Parathyroid adenoma (tissue), 2 donors: ENCODE results near the gene GPN1.
"Not testable (repeated sequence)": the region's sequence is repeated elsewhere in the genome, so short reads cannot be mapped to it uniquely, and the experiment has no call there.

ENCODE experiments used
- H2AFZ ChIP-seq: fragments of 300-600 bp; sonication (generic); one replicate; pipeline ENCODE4 v1.7.0; 2017; ENCODE audit warnings: antibody characterized with exemption, mild to moderate bottlenecking
- H3K27ac ChIP-seq: fragments of 300-600 bp; sonication (generic); one replicate; pipeline ENCODE4 v1.7.0; 2017
- H3K27me3 ChIP-seq: fragments of 300-600 bp; sonication (generic); one replicate; pipeline ENCODE4 v1.7.0; 2017; ENCODE audit warnings: low read length; ENCODE audit not compliant: control insufficient read depth, insufficient read depth
- H3K36me3 ChIP-seq: fragments of 300-600 bp; sonication (generic); one replicate; pipeline ENCODE4 v1.7.0; 2017; ENCODE audit warnings: low read length; ENCODE audit not compliant: control insufficient read depth, insufficient read depth
- H3K4me1 ChIP-seq: fragments of 300-600 bp; sonication (generic); one replicate; pipeline ENCODE4 v1.7.0; 2017; ENCODE audit warnings: control low read depth
- H3K4me2 ChIP-seq: fragments of 300-600 bp; sonication (generic); one replicate; pipeline ENCODE4 v1.7.0; 2017; ENCODE audit warnings: low read length
- H3K4me3 ChIP-seq: fragments of 300-600 bp; sonication (generic); one replicate; pipeline ENCODE4 v1.7.0; 2017; ENCODE audit warnings: low read depth, low read length
- H3K79me2 ChIP-seq: fragments of 300-600 bp; sonication (generic); one replicate; pipeline ENCODE4 v1.7.0; 2017; ENCODE audit warnings: control low read depth
- H3K9ac ChIP-seq: fragments of 300-600 bp; sonication (generic); one replicate; pipeline ENCODE4 v1.7.0; 2017; ENCODE audit warnings: mild to moderate bottlenecking
- H3K9me3 ChIP-seq: fragments of 300-600 bp; sonication (generic); one replicate; pipeline ENCODE4 v1.7.0; 2017; ENCODE audit warnings: low read length; ENCODE audit not compliant: control insufficient read depth
- TF ChIP-seq, protein P1 (sequence below): fragments of 300-600 bp; sonication (generic); IDR thresholded peaks from one replicate; pipeline ENCODE4 v1.7.0; 2017; ENCODE audit warnings: antibody characterized with exemption, mild to moderate bottlenecking
- donor health status: primary hyperparathyroidism.

GPN1 gene

DNA sequence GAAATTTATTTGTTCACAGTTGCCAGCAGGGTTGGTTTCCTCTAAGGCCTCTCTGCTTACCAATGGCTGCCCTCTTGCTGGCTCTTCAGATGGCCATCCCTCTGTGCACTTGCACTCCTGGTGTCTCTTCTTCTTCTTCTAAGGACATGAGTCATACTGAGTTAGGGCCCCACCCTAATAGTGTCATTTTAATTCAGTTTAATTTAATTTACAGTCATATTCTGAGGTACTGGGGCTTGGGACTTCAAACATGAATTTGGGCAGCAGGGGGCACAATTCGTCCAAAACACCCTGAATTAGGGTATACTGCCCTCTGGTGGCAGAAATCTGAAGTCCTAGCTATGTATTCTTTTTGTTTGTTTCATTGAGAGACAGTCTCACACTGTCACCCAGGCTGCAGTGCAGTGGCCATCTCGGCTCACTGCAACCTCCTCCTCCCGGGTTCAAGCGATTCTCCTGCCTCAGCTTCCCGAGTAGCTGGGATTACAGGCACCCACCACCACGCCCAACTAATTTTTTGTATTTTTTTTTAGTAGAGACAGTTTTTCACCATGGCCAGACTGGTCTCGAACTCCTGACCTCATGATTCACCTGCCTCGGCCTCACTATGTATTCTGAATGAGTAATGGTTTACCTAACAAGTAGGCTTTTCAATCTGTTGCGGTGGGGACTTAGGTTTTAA, 54.7 kb downstream of the GPN1 start:
- H3K79me2 ChIP-seq = no peaks in the 10 kb centered on the region
- H3K4me1 ChIP-seq = no peaks in the 10 kb centered on the region
- H3K27me3 ChIP-seq = no peaks in the 10 kb centered on the region
- H3K4me3 ChIP-seq = no peak overlapping the region
- H3K4me2 ChIP-seq = no peak overlapping the region
- TF ChIP-seq, protein P1, sequence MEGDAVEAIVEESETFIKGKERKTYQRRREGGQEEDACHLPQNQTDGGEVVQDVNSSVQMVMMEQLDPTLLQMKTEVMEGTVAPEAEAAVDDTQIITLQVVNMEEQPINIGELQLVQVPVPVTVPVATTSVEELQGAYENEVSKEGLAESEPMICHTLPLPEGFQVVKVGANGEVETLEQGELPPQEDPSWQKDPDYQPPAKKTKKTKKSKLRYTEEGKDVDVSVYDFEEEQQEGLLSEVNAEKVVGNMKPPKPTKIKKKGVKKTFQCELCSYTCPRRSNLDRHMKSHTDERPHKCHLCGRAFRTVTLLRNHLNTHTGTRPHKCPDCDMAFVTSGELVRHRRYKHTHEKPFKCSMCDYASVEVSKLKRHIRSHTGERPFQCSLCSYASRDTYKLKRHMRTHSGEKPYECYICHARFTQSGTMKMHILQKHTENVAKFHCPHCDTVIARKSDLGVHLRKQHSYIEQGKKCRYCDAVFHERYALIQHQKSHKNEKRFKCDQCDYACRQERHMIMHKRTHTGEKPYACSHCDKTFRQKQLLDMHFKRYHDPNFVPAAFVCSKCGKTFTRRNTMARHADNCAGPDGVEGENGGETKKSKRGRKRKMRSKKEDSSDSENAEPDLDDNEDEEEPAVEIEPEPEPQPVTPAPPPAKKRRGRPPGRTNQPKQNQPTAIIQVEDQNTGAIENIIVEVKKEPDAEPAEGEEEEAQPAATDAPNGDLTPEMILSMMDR = peak; percentile 98
- no peaks in the 10 kb centered on the region for H3K36me3 ChIP-seq
- no peak overlapping the region for H2AFZ ChIP-seq
- H3K9ac ChIP-seq = no peak overlapping the region
- no peaks in the 10 kb centered on the region for H3K9me3 ChIP-seq
- H3K27ac ChIP-seq = no peak overlapping the region

- H3K27ac ChIP-seq, H3K36me3 ChIP-seq, H3K79me2 ChIP-seq, H3K4me1 ChIP-seq, H3K4me3 ChIP-seq, H2AFZ ChIP-seq, H3K4me2 ChIP-seq, H3K9ac ChIP-seq, H3K9me3 ChIP-seq, H3K27me3 ChIP-seq: not testable (repeated sequence)
These were observed 56.2 kb downstream of the GPN1 start for GRCh38 chr2:27685006-27685405.

DNA sequence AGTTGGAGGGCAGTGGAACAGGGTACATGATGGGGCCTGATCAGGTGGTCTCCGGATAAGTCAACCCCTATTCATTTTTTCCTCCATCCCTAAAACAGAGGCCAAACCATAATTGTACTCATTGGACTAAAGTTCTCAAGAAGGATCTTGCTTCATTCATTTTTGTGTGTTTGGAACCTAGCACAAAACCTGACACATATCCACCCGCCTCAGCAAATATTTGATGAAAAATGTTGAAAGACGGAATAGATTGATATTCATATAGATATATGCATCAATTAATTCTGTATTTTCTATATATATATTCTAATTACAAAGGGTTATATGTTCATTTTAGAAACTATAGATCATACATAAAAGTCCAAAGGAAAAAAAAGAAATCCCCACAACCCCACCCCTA, 56.7 kb downstream of the GPN1 start:
- Histone ChIP-seq H3K4me2 (no peak overlapping the region), H2AFZ (no peak overlapping the region), H3K79me2 (no peaks in the 10 kb centered on the region), H3K27ac (no peak overlapping the region), H3K9me3 (no peaks in the 10 kb centered on the region), H3K4me1 (no peaks in the 10 kb centered on the region), H3K9ac (no peak overlapping the region), H3K4me3 (no peak overlapping the region), H3K36me3 (no peaks in the 10 kb centered on the region), H3K27me3 (no peaks in the 10 kb centered on the region)
- TF ChIP-seq, protein P1 = no peak

GRCh38 chr2:27687232-27687631, 58.4 kb downstream of the GPN1 start:
- no peak overlapping the region for H2AFZ ChIP-seq
- no peak overlapping the region for H3K4me3 ChIP-seq
- no peaks in the 10 kb centered on the region for H3K9me3 ChIP-seq
- H3K9ac ChIP-seq = no peak overlapping the region
- no peaks in the 10 kb centered on the region for H3K4me1 ChIP-seq
- H3K27me3 ChIP-seq = no peaks in the 10 kb centered on the region
- H3K79me2 ChIP-seq = no peaks in the 10 kb centered on the region
- H3K27ac ChIP-seq = no peak overlapping the region
- H3K36me3 ChIP-seq = no peaks in the 10 kb centered on the region
- TF ChIP-seq, protein P1 = no peak
- no peak overlapping the region for H3K4me2 ChIP-seq

- TF ChIP-seq, protein P1 = no peak
- no peaks in the 10 kb centered on the region for H3K79me2 ChIP-seq
- H3K4me3 ChIP-seq = no peak overlapping the region
- no peaks in the 10 kb centered on the region for H3K9me3 ChIP-seq
- no peaks in the 10 kb centered on the region for H3K4me1 ChIP-seq
- no peak overlapping the region for H3K27ac ChIP-seq
- no peak overlapping the region for H3K9ac ChIP-seq
- H3K36me3 ChIP-seq = no peaks in the 10 kb centered on the region
- no peak overlapping the region for H2AFZ ChIP-seq
- H3K4me2 ChIP-seq = no peak overlapping the region
- no peaks in the 10 kb centered on the region for H3K27me3 ChIP-seq
These were observed 60.6 kb downstream of the GPN1 start for GRCh38 chr2:27689424-27689823.
